ENCODE results near the gene CLPSL1.

CLPSL1 gene

GRCh38 chr6:35759426-35759825 is 21.4 kb upstream of the CLPSL1 start:
- DNase-seq (ENCODE audit: low read depth), result no peak

- DNase-seq (ENCODE audit: low read depth), result no peak
These were observed 15.1 kb upstream of the CLPSL1 start for GRCh38 chr6:35765739-35766138.

- DNase-seq (ENCODE audit: low read depth), result no peak
These were observed 11.6 kb upstream of the CLPSL1 start for GRCh38 chr6:35769211-35769610.

- no peak for DNase-seq (ENCODE audit: low read depth)
These were observed 9.5 kb upstream of the CLPSL1 start for GRCh38 chr6:35771343-35771627.

- DNase-seq (ENCODE audit: low read depth), result no peak
These were observed 6.6 kb upstream of the CLPSL1 start for GRCh38 chr6:35774116-35774794.

GRCh38 chr6:35775031-35775430 is 5.8 kb upstream of the CLPSL1 start:
- no peak for DNase-seq (ENCODE audit: low read depth)

- DNase-seq (ENCODE audit: low read depth), result no peak
These were observed 4.2 kb upstream of the CLPSL1 start, which contains the start of gene CLPSL2 for GRCh38 chr6:35776364-35777215. CLPSL2 (plus strand) TSS chr6:35776598; CDS start chr6:35776619, 21 bp downstream.

- DNase-seq (ENCODE audit: low read depth), result no peak
These were observed 3.3 kb upstream of the CLPSL1 start for GRCh38 chr6:35777356-35778102.

- no peak for DNase-seq (ENCODE audit: low read depth)
These were observed 2.4 kb upstream of the CLPSL1 start for GRCh38 chr6:35778437-35778836.

- DNase-seq (ENCODE audit: low read depth), result no peak
These were observed 471 bp downstream of the CLPSL1 start for GRCh38 chr6:35781290-35781689.

GRCh38 chr6:35782424-35782823 is 1.6 kb downstream of the CLPSL1 start:
- no peak for DNase-seq (ENCODE audit: low read depth)

GRCh38 chr6:35784200-35784599 is 3.4 kb downstream of the CLPSL1 start:
- no peak for DNase-seq (ENCODE audit: low read depth)

GRCh38 chr6:35786272-35786671 is 5.5 kb downstream of the CLPSL1 start:
- DNase-seq (ENCODE audit: low read depth), result no peak

- no peak for DNase-seq (ENCODE audit: low read depth)
These were observed 6.0 kb downstream of the CLPSL1 start for GRCh38 chr6:35786810-35787209.

- DNase-seq (ENCODE audit: low read depth), result no peak
These were observed 6.7 kb downstream of the CLPSL1 start for GRCh38 chr6:35787266-35788218.

GRCh38 chr6:35788423-35788982 is 7.7 kb downstream of the CLPSL1 start:
- DNase-seq (ENCODE audit: low read depth), result no peak

GRCh38 chr6:35790683-35791082 is 9.9 kb downstream of the CLPSL1 start:
- DNase-seq (ENCODE audit: low read depth), result no peak

- no peak for DNase-seq (ENCODE audit: low read depth)
These were observed 14.0 kb downstream of the CLPSL1 start for GRCh38 chr6:35794536-35795452.

GRCh38 chr6:35795453-35796071 is 14.7 kb downstream of the CLPSL1 start:
- no peak for DNase-seq (ENCODE audit: low read depth)

GRCh38 chr6:35796236-35796635 is 15.4 kb downstream of the CLPSL1 start:
- no peak for DNase-seq (ENCODE audit: low read depth)
